Mesenchymal stem cell (in vitro differentiated cells and primary cell): Measurements from ENCODE around the gene LDLRAD3.

Experiments used
- DNase-seq: peaks from one replicate; pipeline ENCODE4 v3.0.0-alpha.2; 2013
- H2AFZ ChIP-seq: one replicate; pipeline ENCODE4 v1.6.1; 2013; ENCODE audit warnings: low read depth, mild to moderate bottlenecking, control low read depth, inconsistent platforms, low read length, moderate library complexity
- H2AK5ac ChIP-seq: 2 replicates; pipeline ENCODE4 v1.6.1; 2013; ENCODE audit warnings: low read length, moderate library complexity, mild to moderate bottlenecking, inconsistent platforms; ENCODE audit not compliant: severe bottlenecking
- H2BK120ac ChIP-seq: one replicate; pipeline ENCODE4 v1.6.1; 2013; ENCODE audit warnings: low read depth, mild to moderate bottlenecking, inconsistent platforms, low read length, moderate library complexity
- H2BK12ac ChIP-seq, 2 experiments: one replicate each; pipeline ENCODE4 v1.6.1; 2013; ENCODE audit warnings: inconsistent platforms in 2 of 2, low read length in 2 of 2, mild to moderate bottlenecking in 2 of 2, moderate library complexity in 2 of 2, control low read depth in 1 of 2
- H2BK15ac ChIP-seq: one replicate; pipeline ENCODE4 v1.6.1; 2013; ENCODE audit warnings: mild to moderate bottlenecking, low read depth, inconsistent platforms; ENCODE audit not compliant: poor library complexity, severe bottlenecking
- H2BK5ac ChIP-seq: 2 replicates; pipeline ENCODE4 v1.6.1; 2013; ENCODE audit warnings: low read depth, mild to moderate bottlenecking, low read length, control low read depth, inconsistent platforms; ENCODE audit not compliant: poor library complexity, severe bottlenecking
- H3K14ac ChIP-seq, 2 experiments: one replicate each; pipeline ENCODE4 v1.6.1; 2013; ENCODE audit warnings: inconsistent platforms in 2 of 2, low read length in 2 of 2, control low read depth in 1 of 2, mild to moderate bottlenecking in 1 of 2, moderate library complexity in 1 of 2
- H3K18ac ChIP-seq, 2 experiments: one replicate each; pipeline ENCODE4 v1.6.1; 2013; ENCODE audit warnings: inconsistent platforms in 2 of 2, low read length in 2 of 2, control low read depth in 1 of 2, low read depth in 1 of 2, mild to moderate bottlenecking in 1 of 2
- H3K23ac ChIP-seq, 2 experiments: one replicate each; pipeline ENCODE4 v1.6.1; 2013; ENCODE audit warnings: inconsistent platforms in 2 of 2, low read length in 2 of 2, mild to moderate bottlenecking in 2 of 2, moderate library complexity in 2 of 2, control low read depth in 1 of 2
- H3K27ac ChIP-seq: 2 replicates; pipeline ENCODE4 v1.5.1; 2013; ENCODE audit warnings: mild to moderate bottlenecking, moderate library complexity, low read length, control low read depth, inconsistent platforms; ENCODE audit not compliant: poor library complexity, severe bottlenecking
- H3K27me3 ChIP-seq, 2 experiments: 2 replicates each; pipeline versions ENCODE4 v1.6.1 to v1.7.0; 2013; ENCODE audit warnings: low read length in 2 of 2, mild to moderate bottlenecking in 2 of 2, moderate library complexity in 2 of 2, control low read depth in 1 of 2, inconsistent platforms in 1 of 2; ENCODE audit not compliant: control insufficient read depth in 1 of 2, insufficient read depth in 1 of 2
- H3K36me3 ChIP-seq, 2 experiments: 2 replicates each; pipeline versions ENCODE4 v1.6.1 to v1.7.0; 2013; ENCODE audit warnings: low read length in 2 of 2, control low read depth in 1 of 2, inconsistent platforms in 1 of 2, low read depth in 1 of 2, mild to moderate bottlenecking in 1 of 2; ENCODE audit not compliant: insufficient read depth in 2 of 2, control insufficient read depth in 1 of 2
- H3K4ac ChIP-seq, 2 experiments: one replicate each; pipeline ENCODE4 v1.6.1; 2013; ENCODE audit warnings: inconsistent platforms in 2 of 2, low read length in 2 of 2, mild to moderate bottlenecking in 2 of 2, moderate library complexity in 2 of 2, control low read depth in 1 of 2, low read depth in 1 of 2
- H3K4me1 ChIP-seq: 2 replicates; pipeline ENCODE4 v1.6.1; 2013; ENCODE audit warnings: low read depth, low read length, control low read depth; ENCODE audit not compliant: control insufficient read depth, insufficient read depth
- H3K4me2 ChIP-seq: 2 replicates; pipeline ENCODE4 v1.6.1; 2013; ENCODE audit warnings: low read length, mild to moderate bottlenecking, inconsistent platforms; ENCODE audit not compliant: poor library complexity, severe bottlenecking
- H3K4me3 ChIP-seq, 2 experiments: 2 replicates each; pipeline versions ENCODE4 v1.5.1 to v1.7.0; 2013; ENCODE audit warnings: low read length in 2 of 2, mild to moderate bottlenecking in 2 of 2, control low read depth in 1 of 2, low read depth in 1 of 2; ENCODE audit not compliant: insufficient read depth in 1 of 2
- H3K79me1 ChIP-seq: replicated peaks from 2 replicates; pipeline ENCODE4 v1.6.1; 2013; ENCODE audit warnings: mild to moderate bottlenecking, control low read depth, low read length, inconsistent platforms; ENCODE audit not compliant: poor library complexity, severe bottlenecking
- H3K9ac ChIP-seq: 2 replicates; pipeline ENCODE4 v1.7.0; 2013; ENCODE audit warnings: mild to moderate bottlenecking, low read length, moderate library complexity
- H3K9me3 ChIP-seq: 2 replicates; pipeline ENCODE4 v1.7.0; 2013; ENCODE audit warnings: mild to moderate bottlenecking, low read length; ENCODE audit not compliant: control insufficient read depth
- H4K8ac ChIP-seq: one replicate; pipeline ENCODE4 v1.6.1; 2013; ENCODE audit warnings: inconsistent platforms, mild to moderate bottlenecking, low read length, moderate library complexity
- H4K91ac ChIP-seq: one replicate; pipeline ENCODE4 v1.6.1; 2013; ENCODE audit warnings: mild to moderate bottlenecking, low read length, inconsistent platforms
- WGBS: methylation state at CpG from one replicate; pipeline ENCODE4 v1.1.7; 2013; ENCODE audit warnings: mixed read lengths; 5-methylcytosine and 5-hydroxymethylcytosine counted together

LDLRAD3 gene

GRCh38 chr11:36097219-36097650 lies 153.4 kb downstream of the LDLRAD3 start:
- H3K4ac ChIP-seq, result no peak overlapping the region
- no peak overlapping the region for H2AK5ac ChIP-seq
- no peak overlapping the region for H2BK120ac ChIP-seq
- WGBS, result 49% methylated on average over 6 of the region's 6 CpGs
- peaks cover 2% of the 10 kb centered on the region for H3K79me1 ChIP-seq
- H3K18ac ChIP-seq, result peak overlapping the region in 1 of 2 experiments; percentile 54
- H4K91ac ChIP-seq, result no peak overlapping the region
- no peaks in the 10 kb centered on the region for H3K9me3 ChIP-seq
- no peak overlapping the region for H2BK5ac ChIP-seq
- H3K9ac ChIP-seq, result no peak overlapping the region
- no peak overlapping the region for H3K4me3 ChIP-seq
- peaks cover 6% of the 10 kb centered on the region for H3K4me1 ChIP-seq
- no peak overlapping the region for H4K8ac ChIP-seq
- no peak overlapping the region for H2AFZ ChIP-seq
- H3K14ac ChIP-seq, result peak overlapping the region in 1 of 2 experiments; percentile 13
- DNase-seq, result no peak
- no peak overlapping the region for H2BK15ac ChIP-seq
- H3K4me2 ChIP-seq, result no peak overlapping the region
- H3K36me3 ChIP-seq, result peaks cover 3 to 12% of the 10 kb centered on the region in 2 experiments
- H3K27me3 ChIP-seq, result no peaks in the 10 kb centered on the region
- H3K23ac ChIP-seq, result peak overlapping the region in 1 of 2 experiments; percentile 6
- peak overlapping the region in 1 of 2 experiments; percentile 12 for H2BK12ac ChIP-seq
- no peak overlapping the region for H3K27ac ChIP-seq

GRCh38 chr11:36098087-36098486 lies 154.2 kb downstream of the LDLRAD3 start:
- no peak overlapping the region for H2BK12ac ChIP-seq
- no peak overlapping the region for H3K23ac ChIP-seq
- H2BK120ac ChIP-seq, result no peak overlapping the region
- H3K18ac ChIP-seq, result no peak overlapping the region
- H4K8ac ChIP-seq, result no peak overlapping the region
- H3K4me3 ChIP-seq, result no peak overlapping the region
- no peak overlapping the region for H3K4ac ChIP-seq
- H3K4me1 ChIP-seq, result peaks cover 6% of the 10 kb centered on the region
- peaks cover 3 to 12% of the 10 kb centered on the region in 2 experiments for H3K36me3 ChIP-seq
- no peak overlapping the region for H3K9ac ChIP-seq
- H2BK15ac ChIP-seq, result no peak overlapping the region
- no peak overlapping the region for H3K27ac ChIP-seq
- 60% methylated on average over 6 of the region's 6 CpGs for WGBS
- no peak overlapping the region for H2AK5ac ChIP-seq
- H3K4me2 ChIP-seq, result no peak overlapping the region
- H3K27me3 ChIP-seq, result no peaks in the 10 kb centered on the region
- no peaks in the 10 kb centered on the region for H3K9me3 ChIP-seq
- H2BK5ac ChIP-seq, result no peak overlapping the region
- no peak overlapping the region for H4K91ac ChIP-seq
- no peak overlapping the region for H3K14ac ChIP-seq
- DNase-seq, result no peak
- H3K79me1 ChIP-seq, result peaks cover 2% of the 10 kb centered on the region
- H2AFZ ChIP-seq, result no peak overlapping the region

- no peak overlapping the region for H4K8ac ChIP-seq
- no peak overlapping the region for H3K14ac ChIP-seq
- H4K91ac ChIP-seq, result no peak overlapping the region
- H2AFZ ChIP-seq, result no peak overlapping the region
- H3K4me1 ChIP-seq, result peaks cover 6% of the 10 kb centered on the region
- peaks cover 3 to 12% of the 10 kb centered on the region in 2 experiments for H3K36me3 ChIP-seq
- no peaks in the 10 kb centered on the region for H3K9me3 ChIP-seq
- H3K4me3 ChIP-seq, result no peak overlapping the region
- H3K9ac ChIP-seq, result no peak overlapping the region
- no peak overlapping the region for H3K4me2 ChIP-seq
- H3K79me1 ChIP-seq, result peaks cover 2% of the 10 kb centered on the region
- no peak overlapping the region for H2BK120ac ChIP-seq
- no peak overlapping the region for H2BK12ac ChIP-seq
- H2AK5ac ChIP-seq, result no peak overlapping the region
- no peak overlapping the region for H2BK5ac ChIP-seq
- no peak overlapping the region for H3K27ac ChIP-seq
- H3K18ac ChIP-seq, result no peak overlapping the region
- no peak overlapping the region for H3K4ac ChIP-seq
- no peak for DNase-seq
- no peak overlapping the region for H3K23ac ChIP-seq
- no peak overlapping the region for H2BK15ac ChIP-seq
- H3K27me3 ChIP-seq, result no peaks in the 10 kb centered on the region
- 44% methylated on average over 1 of the region's 2 CpGs for WGBS
These were observed 155.1 kb downstream of the LDLRAD3 start for GRCh38 chr11:36098853-36099375.

GRCh38 chr11:36101466-36101865 lies 157.6 kb downstream of the LDLRAD3 start:
- H2BK5ac ChIP-seq, result no peak overlapping the region
- H3K4ac ChIP-seq, result no peak overlapping the region
- no peak overlapping the region for H3K4me3 ChIP-seq
- H3K4me2 ChIP-seq, result no peak overlapping the region
- WGBS, result 100% methylated on average over 4 of the region's 4 CpGs
- no peak overlapping the region for H3K18ac ChIP-seq
- DNase-seq, result no peak
- no peak overlapping the region for H2AFZ ChIP-seq
- H3K14ac ChIP-seq, result no peak overlapping the region
- no peak overlapping the region for H3K23ac ChIP-seq
- no peak overlapping the region for H2AK5ac ChIP-seq
- H3K27ac ChIP-seq, result no peak overlapping the region
- no peak overlapping the region for H4K91ac ChIP-seq
- H3K4me1 ChIP-seq, result peaks cover 9% of the 10 kb centered on the region
- H2BK12ac ChIP-seq, result no peak overlapping the region
- no peaks in the 10 kb centered on the region for H3K27me3 ChIP-seq
- H3K9me3 ChIP-seq, result no peaks in the 10 kb centered on the region
- no peaks in the 10 kb centered on the region for H3K79me1 ChIP-seq
- no peak overlapping the region for H2BK15ac ChIP-seq
- H3K9ac ChIP-seq, result no peak overlapping the region
- H2BK120ac ChIP-seq, result no peak overlapping the region
- peaks cover 0 to 15% of the 10 kb centered on the region in 2 experiments for H3K36me3 ChIP-seq
- H4K8ac ChIP-seq, result no peak overlapping the region
